IMR-90 (cell line): ENCODE measurements around the gene PATE1.

Source experiments
- CEBPB ChIP-seq: IDR thresholded peaks from 2 replicates; pipeline ENCODE4 v1.6.1; 2012; ENCODE audit warnings: low read depth, low read length, improper control_type of control experiment
- RAD21 ChIP-seq: IDR thresholded peaks from 2 replicates; pipeline ENCODE4 v1.6.1; 2012; ENCODE audit warnings: low read length, improper control_type of control experiment
- SMC3 ChIP-seq: fragments of 150-350 bp; IDR thresholded peaks from 2 replicates; pipeline ENCODE4 v1.6.1; 2016; ENCODE audit warnings: low read depth, mild to moderate bottlenecking, antibody characterized with exemption, low read length, moderate library complexity
- TF ChIP-seq, protein P1 (sequence below): conservative IDR thresholded peaks from 2 replicates; pipeline ENCODE4 v1.5.1; 2012; ENCODE audit warnings: mild to moderate bottlenecking, low read depth, low read length, improper control_type of control experiment
- TF ChIP-seq, protein P2 (sequence below): fragments of 150-350 bp; IDR thresholded peaks from 2 replicates; pipeline ENCODE4 v1.6.1; 2017; ENCODE audit warnings: mild to moderate bottlenecking, antibody characterized with exemption, low read length, low read depth

DNA sequence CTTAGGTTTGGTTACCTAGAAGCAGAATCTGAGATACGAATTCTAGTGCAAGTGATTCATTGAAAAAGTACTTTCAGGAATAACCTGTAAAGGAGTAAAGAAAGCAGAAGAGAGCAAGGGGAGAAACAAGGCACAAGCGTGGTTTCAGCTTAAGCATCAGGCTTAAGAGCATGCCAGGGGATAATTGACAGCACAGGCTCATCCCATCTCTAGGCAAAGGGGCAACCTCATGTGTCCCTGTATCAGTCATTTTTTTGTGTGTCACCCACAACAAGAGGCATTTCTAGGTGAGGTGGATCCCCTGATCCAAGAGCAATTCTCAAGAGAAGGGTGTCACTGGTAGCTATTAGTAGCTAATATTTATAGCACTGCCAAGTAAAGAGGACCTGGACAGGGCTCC lies 24.5 kb downstream of the PATE1 start:
- TF ChIP-seq, protein P1, sequence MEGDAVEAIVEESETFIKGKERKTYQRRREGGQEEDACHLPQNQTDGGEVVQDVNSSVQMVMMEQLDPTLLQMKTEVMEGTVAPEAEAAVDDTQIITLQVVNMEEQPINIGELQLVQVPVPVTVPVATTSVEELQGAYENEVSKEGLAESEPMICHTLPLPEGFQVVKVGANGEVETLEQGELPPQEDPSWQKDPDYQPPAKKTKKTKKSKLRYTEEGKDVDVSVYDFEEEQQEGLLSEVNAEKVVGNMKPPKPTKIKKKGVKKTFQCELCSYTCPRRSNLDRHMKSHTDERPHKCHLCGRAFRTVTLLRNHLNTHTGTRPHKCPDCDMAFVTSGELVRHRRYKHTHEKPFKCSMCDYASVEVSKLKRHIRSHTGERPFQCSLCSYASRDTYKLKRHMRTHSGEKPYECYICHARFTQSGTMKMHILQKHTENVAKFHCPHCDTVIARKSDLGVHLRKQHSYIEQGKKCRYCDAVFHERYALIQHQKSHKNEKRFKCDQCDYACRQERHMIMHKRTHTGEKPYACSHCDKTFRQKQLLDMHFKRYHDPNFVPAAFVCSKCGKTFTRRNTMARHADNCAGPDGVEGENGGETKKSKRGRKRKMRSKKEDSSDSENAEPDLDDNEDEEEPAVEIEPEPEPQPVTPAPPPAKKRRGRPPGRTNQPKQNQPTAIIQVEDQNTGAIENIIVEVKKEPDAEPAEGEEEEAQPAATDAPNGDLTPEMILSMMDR, result no peak
- no peak for TF ChIP-seq RAD21
- no peak for TF ChIP-seq SMC3
- no peak for TF ChIP-seq CEBPB
- TF ChIP-seq, protein P2, sequence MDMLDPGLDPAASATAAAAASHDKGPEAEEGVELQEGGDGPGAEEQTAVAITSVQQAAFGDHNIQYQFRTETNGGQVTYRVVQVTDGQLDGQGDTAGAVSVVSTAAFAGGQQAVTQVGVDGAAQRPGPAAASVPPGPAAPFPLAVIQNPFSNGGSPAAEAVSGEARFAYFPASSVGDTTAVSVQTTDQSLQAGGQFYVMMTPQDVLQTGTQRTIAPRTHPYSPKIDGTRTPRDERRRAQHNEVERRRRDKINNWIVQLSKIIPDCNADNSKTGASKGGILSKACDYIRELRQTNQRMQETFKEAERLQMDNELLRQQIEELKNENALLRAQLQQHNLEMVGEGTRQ, result no peak
